NB4 (cell line): Measurements from ENCODE around the gene CDK2.

Experiments
- POLR2A ChIP-seq: IDR thresholded peaks from 2 replicates; pipeline ENCODE4 v1.6.1; 2011; ENCODE audit warnings: mild to moderate bottlenecking; ENCODE audit not compliant: insufficient read length; ENCODE audit errors: extremely low read depth
- TF ChIP-seq, protein P1 (sequence below): IDR thresholded peaks from one replicate; pipeline ENCODE4 v1.5.1; 2012; ENCODE audit warnings: low read depth, low read length
- TF ChIP-seq, protein P2 (sequence below): IDR thresholded peaks from 2 replicates; pipeline ENCODE4 v1.6.1; 2011; ENCODE audit warnings: low read depth, low read length

DNA sequence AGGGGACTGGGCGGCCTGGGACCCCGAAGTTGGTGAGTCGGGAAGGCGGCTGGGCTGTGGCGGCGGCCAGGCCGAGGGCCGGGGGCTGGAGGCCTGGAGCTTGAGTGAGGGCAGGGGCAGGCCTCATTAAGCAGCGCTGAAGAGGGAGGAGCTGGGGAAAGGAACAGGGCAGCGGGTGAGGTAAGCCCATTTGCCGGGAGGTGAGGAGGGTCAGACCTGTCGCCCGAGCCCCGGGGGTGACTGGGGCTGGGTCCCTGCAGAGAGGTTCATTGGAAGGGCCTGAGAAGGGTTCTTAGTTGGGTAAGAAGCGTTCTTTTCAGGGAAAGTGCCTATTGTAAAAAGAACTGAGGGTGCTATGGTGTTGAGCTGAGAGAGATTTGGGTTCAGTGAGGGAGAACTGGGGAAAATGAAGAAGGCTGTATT, 7.7 kb downstream of the CDK2 start:
- TF ChIP-seq, protein P1, sequence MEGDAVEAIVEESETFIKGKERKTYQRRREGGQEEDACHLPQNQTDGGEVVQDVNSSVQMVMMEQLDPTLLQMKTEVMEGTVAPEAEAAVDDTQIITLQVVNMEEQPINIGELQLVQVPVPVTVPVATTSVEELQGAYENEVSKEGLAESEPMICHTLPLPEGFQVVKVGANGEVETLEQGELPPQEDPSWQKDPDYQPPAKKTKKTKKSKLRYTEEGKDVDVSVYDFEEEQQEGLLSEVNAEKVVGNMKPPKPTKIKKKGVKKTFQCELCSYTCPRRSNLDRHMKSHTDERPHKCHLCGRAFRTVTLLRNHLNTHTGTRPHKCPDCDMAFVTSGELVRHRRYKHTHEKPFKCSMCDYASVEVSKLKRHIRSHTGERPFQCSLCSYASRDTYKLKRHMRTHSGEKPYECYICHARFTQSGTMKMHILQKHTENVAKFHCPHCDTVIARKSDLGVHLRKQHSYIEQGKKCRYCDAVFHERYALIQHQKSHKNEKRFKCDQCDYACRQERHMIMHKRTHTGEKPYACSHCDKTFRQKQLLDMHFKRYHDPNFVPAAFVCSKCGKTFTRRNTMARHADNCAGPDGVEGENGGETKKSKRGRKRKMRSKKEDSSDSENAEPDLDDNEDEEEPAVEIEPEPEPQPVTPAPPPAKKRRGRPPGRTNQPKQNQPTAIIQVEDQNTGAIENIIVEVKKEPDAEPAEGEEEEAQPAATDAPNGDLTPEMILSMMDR: no peak
- no peak for TF ChIP-seq POLR2A
- TF ChIP-seq, protein P2, sequence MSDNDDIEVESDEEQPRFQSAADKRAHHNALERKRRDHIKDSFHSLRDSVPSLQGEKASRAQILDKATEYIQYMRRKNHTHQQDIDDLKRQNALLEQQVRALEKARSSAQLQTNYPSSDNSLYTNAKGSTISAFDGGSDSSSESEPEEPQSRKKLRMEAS: no peak
